HG02884 (cell line): ENCODE measurements around the gene OSCP1.

ENCODE experiments used
- ATAC-seq: cut with Tn5 transposase; IDR thresholded peaks from one replicate; pipeline ENCODE4 v1.9.1; 2021; ENCODE audit warnings: mild to moderate bottlenecking, moderate library complexity; ENCODE audit not compliant: unreplicated experiment

Gene OSCP1

DNA sequence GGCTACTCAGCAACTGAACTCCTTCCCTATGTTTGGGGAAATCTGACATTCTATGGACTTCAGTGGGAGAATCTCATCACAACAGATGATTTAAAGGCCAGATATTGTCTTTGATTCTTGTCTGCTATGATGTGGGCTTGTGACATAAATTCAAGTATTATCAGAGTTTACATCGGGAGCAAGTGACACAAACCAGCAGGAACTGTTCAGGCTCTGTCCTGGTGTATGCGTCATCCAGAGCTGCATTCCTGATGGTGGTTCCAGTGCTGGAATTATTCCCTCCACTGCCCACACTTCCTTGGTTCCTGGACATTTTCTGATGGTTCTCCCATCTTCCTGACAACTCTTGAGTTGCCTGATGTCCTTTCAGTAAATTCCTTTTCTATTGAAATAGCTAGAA is 41.8 kb downstream of the OSCP1 start:
- ATAC-seq, result no peak

DNA sequence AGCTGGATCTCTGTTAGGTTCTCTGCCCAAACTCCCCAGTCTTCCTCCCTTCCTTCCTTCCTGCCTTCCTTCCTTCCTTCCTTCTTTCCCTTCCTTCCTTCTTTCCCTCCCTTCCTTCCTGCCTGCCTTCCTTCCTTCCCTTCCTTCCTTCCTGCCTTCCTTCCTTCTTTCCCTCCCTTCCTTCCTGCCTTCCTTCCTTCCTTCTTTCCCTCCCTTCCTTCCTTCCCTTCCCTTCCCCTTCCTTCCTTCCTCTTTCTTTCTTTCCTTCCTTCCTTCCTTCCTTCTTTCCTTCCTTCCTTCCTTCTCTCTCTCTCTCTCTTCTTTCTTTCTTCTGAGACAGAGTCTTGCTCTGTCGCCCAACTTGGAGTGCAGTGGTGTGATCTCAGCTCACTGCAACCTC is 43.8 kb downstream of the OSCP1 start:
- no peak for ATAC-seq

DNA sequence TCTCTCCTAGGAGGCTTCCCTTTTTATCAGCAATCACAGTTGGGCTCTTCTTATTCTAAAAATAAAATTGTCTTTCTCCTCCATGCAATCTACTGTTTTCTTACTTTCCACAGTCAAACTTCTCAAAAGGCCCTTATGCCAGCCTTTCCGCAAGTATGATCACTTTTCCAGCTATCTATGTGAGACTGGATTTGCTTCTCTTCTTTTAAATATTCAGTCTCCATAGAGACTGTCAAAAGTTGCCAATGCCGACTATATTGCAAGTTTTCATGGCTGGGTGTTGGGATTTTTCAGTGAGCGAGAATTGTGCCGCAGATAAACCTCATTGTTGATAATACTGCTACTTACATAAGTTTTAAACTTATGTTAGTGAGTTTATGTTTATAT is 47.8 kb downstream of the OSCP1 start:
- ATAC-seq, result no peak

DNA sequence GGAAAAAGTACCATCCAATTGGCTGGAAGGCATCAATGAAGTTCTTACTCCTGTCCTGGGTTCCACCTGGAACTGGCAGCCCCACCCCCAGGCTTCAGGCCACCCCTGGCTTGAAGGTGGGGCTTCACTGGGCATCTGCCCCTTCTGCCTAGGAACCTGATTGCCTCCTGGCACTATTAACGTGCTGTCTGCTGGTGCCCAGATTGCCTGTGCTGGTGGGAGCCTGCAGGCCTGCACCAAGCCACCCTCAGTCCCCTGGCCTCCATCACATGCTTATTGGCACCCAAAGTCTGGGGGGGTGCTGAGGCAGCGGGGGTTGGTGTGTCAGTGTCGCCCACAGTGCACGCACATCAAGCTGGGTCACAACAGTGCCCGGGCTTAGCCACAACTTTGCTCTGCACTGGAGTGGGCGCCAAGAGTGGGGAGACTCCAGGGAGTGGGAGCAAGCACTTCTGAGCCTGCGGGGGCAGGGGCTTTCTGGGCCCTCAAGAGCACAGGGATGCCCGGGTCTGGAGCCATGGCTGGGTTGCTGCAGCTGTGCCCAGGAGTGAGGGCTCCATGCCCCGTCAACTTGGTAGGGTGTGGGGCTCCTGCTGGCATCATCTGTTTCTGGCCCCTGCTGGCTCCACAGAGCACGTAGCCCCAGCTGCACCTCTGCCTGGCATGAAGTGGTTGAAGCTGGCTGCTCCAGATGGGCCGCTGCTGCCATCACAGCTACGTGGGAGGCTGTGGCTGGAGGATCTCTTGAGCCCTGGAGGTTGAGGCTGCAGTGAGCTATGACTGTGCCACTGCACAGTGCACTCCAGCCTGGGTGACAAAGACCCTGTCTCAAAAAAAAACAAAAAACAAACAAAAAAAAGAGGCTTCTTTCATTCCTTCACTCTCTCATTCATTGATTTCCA is 48.4 kb downstream of the OSCP1 start:
- ATAC-seq, result no peak

DNA sequence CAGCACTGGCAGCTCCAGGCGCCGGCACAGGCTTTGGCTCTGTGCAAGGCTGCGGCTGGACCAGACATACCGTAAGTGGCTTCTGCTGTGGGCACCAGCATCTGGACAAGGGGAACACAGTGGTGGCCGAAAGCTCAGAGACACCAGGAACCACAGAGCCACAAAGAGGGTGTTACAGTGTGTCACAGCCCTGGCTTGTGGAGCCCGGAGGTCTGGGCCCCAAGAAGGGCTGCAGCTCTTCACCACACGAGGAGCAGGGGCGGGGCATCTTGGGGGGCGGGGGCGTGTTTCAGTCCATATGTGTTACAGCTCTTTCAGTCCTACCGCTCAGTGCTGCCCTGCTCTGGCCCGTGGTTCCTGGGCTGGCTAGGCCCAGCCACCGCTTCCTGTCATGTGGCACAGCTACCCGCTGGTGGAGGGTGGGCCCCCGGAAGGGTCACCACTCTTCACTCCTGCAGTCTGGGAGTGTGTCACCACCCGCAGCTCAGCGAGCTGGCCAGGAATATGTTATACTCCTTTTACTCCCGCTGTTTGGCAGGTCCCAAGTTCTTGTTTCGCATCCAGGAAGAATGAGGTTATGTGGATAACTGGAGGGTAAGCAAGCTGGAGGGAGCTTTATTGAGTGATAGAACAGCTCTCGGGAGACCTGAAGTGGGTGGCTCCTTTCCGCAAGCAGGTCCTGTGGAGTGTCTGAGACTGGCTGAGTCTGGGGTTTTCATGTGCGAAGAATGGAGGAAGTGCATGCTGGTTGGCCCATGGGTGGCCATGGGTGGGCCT is 49.2 kb downstream of the OSCP1 start:
- ATAC-seq, result no peak

DNA sequence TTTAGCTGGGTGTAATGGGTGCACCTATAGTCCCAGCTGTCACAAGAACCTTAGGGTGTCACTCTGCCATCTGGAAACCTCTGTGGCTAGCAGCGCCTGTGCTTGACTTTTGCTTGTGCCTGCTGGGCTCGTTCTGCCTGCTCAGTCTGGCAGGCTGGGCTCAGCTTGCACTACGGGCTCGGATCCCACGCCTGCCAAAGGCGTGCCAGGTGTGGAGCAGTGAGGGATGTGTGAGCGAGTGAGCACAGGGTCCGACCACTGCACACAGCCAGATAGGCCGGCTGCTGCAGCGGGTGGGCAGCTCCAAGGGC is 49.8 kb downstream of the OSCP1 start:
- ATAC-seq, result no peak

DNA sequence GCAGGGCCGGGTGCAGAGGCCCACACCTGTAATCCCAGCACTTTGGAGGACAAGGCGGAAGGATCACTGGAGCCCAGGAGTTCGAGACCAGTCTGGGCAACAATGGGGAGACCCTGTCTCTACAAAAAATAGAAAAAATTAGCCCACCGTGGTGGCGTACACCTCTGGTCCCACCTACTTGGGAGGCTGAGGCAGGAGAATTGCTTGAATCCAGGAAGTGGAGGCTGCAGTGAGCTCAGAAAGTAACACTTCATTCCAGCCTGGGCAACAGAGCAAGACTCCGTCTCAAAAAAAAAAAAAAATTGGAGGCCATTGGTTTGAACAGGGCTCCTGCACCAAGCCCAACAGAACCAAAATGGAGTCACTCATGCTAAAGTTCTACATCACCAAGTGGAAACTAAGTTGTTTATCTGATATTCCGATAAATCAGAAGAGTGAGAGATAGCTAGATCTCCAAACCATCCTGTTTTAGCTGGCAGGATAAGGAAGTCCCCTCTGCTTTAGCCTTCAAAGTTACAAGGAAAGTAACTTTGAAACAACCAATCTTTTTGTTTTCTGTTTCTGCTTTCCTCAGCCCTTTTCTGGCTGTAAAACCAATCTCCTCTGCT is 51.8 kb downstream of the OSCP1 start:
- ATAC-seq, result no peak

DNA sequence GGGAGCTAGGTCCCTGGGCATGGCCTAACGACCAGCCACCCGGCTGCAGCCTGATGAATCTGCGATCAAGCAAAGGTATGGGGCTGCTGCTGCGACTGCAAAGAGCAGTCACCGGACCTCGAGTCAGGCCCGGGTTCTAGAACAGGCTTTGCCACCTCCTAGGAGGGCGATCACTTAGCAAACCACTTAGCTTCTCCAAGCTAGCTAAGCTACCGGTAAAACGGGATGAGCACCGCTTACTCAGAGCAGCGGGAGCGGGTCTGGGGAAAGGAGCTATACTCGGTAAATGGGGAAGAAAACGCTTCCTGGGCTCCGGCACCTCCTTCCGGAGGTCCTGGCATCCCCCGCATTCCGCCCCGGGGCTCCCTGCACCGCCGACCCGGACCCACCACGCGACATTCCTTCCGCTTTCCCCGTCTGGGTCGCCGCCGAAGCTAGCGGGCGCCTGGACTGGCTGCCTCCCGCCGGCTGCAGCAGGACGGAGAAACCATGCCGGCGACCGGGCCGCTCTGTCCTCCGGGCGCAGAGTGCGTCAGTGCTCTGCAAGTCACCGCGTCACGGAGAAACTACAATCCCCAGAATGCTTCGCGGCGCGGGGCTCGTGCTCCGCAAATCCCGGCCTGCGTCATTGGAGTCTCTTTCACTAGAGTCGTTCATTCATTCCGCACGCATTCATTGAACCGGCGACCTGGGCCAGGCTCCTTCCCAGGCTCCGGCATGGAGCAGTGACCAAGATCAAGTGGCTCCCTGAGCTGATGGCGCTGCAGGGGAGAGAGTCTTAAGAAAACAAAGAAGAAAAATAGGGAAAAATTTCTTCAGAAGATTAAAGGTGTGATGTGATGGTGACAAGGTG is 52.6 kb downstream of the OSCP1 start, which contains the start of gene LSM10:
Gene LSM10, minus strand, starts transcription at position 531 of the 853 bp plus-strand sequence. CDS start 3,779 bp downstream, outside the sequence.
- ATAC-seq, result peak; percentile 48

DNA sequence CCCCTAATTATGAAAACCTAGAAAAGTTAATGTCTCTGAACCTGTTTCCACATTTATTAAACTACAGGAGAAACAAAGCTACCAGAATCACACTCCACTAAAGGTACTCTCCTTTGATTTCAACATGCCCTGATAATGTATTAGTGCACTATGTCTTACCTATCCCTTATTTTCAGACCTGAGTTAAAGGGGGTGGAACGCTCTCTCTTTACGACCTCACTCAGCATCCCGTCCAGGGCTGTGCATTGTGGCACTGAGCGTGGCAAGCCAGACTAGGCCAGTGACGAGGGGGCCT is 53.2 kb downstream of the OSCP1 start:
- ATAC-seq, result peak; percentile 6

DNA sequence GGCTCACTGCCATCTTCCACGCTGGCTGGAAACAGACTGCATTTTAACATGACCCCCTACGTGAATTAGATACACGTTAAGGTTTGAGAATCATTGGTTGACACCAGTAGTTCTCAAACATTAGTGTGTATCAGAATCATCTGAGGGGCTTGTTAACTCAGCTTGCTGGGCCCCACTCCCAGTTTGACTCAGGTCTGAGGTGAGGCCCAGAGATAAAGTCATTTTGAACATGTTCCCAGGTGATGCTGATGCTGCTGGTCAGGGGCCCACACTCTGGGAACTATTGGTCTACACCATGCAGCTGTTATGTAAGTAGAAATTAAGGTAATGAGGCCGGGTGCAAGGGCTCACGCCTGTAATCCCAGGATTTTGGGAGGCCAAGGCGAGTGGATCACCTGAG is 53.9 kb downstream of the OSCP1 start:
- no peak for ATAC-seq

DNA sequence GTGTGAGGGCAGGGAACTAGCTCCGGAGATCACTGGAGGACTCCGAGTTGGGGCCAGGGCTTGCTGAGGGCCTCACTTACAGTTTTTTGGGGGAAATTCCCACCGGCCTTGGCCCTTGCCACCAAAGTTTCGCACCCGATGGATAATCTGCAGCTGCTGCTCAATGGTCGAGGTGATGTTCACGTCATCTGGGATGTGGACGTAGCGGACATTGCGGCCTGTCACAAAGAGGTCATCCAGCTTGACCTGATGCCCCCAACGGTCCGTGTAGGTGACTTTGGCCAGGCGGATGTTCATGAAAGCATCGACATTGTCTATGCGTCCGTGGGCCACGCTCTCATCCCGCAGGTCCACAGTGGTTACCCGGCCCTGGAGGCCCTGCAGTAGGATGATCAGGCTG is 56.6 kb downstream of the OSCP1 start:
- no peak for ATAC-seq

DNA sequence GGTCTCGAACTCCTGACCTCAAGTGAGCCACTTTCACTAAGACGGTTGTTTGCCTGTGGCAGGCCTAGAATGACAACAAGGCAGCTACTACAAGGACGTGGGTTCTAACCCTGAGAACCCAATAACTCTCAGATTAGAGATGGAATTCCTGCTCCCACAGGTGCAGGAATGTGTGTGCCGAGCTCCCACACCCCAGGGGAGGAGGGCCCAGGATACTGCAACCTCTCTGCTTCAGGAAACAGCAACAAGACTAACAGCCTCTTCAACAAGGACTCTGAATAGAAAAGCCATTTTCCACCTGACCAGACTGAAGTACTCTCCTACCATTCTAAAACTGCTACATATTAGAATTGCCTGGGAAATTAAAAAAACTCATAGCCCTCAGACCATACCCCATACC is 57.4 kb downstream of the OSCP1 start:
- ATAC-seq, result no peak

DNA sequence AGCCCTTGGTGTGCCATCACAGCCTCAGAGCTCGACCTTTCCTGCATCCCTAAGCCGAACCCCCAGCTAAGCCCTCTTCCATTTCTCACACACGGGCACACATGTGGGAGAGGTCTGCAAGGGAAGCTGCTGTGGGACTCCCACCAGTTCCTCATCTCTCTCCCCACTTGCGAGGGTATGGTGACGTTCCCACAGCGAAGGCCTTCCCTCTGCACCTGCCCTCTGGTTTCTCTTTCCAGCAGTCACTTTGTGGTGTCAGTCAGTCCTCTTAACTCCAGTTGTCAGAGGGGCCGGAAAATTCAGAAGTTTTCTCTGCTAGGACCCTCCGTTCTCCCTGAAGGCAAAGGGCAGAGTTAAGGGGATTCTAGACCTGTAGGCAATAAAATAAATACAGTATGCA is 59.0 kb downstream of the OSCP1 start:
- no peak for ATAC-seq

DNA sequence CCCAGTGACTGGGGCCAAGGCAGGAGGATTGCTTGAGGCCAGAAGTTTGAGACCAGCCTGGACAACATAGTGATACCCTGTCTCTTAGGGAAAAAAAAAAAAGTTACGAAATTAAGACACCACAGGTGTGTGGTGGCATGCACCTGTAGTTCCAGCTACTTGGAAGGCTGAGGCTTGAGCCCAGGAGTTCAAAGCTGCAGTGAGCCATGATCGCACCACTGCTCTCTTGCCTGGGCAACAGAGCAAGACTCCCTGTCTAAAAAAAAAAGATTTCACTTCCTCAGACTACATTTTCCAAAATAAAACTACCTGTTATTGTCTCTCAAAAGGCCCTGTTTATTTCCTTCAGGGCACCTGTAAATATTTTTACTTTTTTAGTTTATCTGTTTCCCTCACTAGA is 59.8 kb downstream of the OSCP1 start:
- no peak for ATAC-seq

DNA sequence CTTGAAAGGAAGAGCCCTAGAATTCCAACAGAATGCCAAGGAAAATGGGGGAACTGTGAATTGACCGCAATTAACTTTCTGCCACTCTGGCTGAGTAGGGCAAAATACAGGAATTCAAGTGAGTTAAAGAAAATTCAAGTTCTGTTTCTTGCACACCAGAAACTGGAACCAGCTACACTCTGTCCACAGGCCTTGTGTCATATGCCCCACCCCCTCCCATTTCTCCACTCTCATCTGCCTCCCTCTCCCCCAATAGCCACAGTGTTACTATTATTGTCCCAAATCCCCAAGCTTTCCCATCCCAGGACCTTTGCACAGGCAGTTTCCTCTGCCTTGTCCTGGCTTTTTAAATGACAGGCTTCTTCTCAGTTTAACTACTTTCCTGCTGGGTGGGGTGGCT is 60.3 kb downstream of the OSCP1 start:
- no peak for ATAC-seq

DNA sequence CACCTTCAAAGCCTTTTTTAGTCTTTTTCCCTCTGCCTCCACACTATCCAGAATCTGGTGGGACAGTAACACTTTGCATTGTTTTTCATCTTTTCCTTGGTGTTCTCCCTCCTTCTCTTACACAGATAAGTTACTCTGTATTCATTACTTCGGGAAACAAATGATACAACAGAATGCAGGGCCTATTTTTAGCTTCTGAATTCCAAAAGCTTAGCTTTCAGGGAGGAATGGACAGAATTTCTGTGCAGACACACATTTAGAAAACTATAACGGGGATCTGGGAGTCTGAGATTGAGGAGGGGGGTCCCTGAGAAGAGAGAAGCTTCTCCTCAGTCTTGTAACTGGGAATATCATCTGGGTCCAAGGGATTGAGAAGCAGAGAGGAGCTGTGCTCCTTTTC is 61.0 kb downstream of the OSCP1 start:
- ATAC-seq, result no peak

DNA sequence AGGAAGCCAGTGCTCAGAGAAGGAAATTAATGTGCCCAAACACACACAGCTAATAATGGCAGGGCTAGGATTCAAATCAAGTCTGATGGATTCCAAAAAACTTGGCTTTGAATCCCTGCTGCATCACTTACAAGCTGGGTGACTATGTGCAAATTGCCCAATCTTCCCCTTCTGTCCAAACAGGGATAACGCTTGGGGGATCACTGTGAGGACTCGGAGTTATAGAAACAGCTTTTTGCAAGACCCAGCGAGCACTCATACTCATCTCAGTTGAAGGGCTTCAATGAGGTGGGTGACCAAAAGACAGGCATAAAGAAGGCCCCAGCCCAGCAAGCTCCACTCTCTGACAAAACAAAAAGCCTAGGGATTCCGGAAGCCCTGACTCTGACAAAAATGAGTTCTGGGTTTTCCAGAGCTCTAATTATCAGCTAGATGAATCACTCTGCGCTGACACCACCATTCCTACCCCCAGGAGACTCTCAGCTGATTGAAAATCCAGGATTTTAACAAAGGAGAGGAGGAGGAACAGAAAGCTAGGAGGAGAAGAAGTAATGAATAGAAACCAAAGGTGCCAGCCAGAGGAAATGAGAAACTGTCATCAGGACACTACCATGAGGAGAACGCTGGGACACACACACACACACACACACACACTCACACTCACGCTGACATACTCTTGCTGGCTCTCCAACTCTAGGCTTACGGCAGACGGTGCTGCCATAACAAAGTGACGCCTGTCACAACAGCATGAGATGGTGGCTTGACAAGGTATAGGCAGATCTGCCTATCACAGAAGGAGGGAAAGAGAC is 62.9 kb downstream of the OSCP1 start:
- no peak for ATAC-seq

DNA sequence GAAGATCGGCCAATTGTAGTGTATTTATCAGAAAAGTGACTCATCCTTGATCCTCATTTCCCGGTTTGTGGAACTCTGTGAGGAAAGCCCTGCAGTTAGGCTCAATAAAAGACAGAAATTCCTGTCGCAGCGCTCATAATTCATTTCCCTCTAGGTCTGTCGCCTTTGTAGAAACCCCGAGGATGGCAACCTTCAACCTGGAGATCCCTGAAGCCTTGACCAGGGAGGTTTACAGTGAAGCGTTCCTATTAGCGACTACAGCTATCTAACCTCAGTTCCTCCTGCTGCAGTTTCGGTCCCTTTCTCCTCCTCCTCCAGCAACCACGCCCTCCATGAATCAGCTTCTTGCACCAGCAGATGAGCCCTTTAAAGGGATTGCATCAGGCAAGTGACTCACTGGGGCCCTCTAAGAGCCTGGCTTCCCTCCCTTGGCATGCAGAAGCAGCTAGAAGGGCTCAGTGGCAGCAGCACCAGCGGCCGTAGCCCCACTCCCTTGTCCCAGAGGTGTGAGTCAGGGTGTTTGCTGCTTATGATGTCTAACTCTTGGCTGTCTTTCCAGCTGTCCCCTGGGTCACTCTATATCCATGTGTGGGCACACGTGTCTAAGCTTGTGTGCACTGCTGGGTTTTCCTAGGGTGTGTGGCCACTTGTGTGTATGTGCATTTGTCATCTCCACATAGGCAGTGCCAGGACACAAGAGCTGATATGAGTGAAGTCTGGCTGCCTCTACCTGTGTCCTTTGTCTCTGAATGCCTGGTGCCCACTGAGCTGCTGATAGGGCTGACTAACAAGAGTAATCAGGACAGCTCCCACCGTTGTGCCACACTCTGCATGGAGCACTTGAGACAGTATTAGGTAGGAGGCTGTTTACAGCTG is 63.7 kb downstream of the OSCP1 start:
- ATAC-seq, result peak; percentile 37
